Gastroesophageal sphincter (tissue), 3 donors: ENCODE data around the gene ALK.

Source experiments
- CTCF ChIP-seq, 4 experiments: fragments of 200-600 bp in 2 of 4; fragments of 450-650 bp in 2 of 4; sonication (generic) in 1 of 4; IDR thresholded peaks; one replicate each; pipeline ENCODE4 v1.5.1; 2017 to 2019; ENCODE audit warnings: antibody characterized with exemption in 4 of 4, mild to moderate bottlenecking in 2 of 4, moderate library complexity in 2 of 4
- POLR2A ChIP-seq, 2 donors: fragments of 450-650 bp; IDR thresholded peaks; one replicate each; pipeline ENCODE4 v1.6.1; 2017; ENCODE audit warnings: antibody characterized with exemption in 2 of 2, mild to moderate bottlenecking in 2 of 2, moderate library complexity in 1 of 2

- TF ChIP-seq CTCF (IDR thresholded peaks at IDR 0.05) (no peak), POLR2A (IDR thresholded peaks at IDR 0.05) (no peak)
These were observed 155.7 kb downstream of the ALK start for GRCh38 chr2:29765721-29766120.
